HepG2 (cell line): ENCODE results near the gene CRYM. TPM values are rescaled to one million over a fixed set of nuclear protein-coding genes. Genes with fewer than 3 reads are reported as not detected.

Experiments
- ATAC-seq: fragments of 200-7000 bp; cut with Tn5 transposase; 3 replicates; pipeline ENCODE4 v1.9.1; 2020; ENCODE audit warnings: mild to moderate bottlenecking, moderate library complexity
- BruUV-seq: library from RNA; stranded (reverse); fragments of 400-500 nt; replicated peaks from 2 replicates; lab custom pipeline; 2021; lab: Mats Ljungman, UMichigan
- CTCF ChIA-PET: fragments of 300-600 bp; formaldehyde crosslinking; extraction: SDS; loops from one replicate; lab custom pipeline; 2021; ENCODE audit warnings: low total read pairs, inconsistent platforms, low intra/inter-chr PET ratio; lab: Yijun Ruan, JAX
- POLR2A ChIA-PET: fragments of 350-600 bp; sonication (Branson Sonifier 250); formaldehyde crosslinking; loops from one replicate; lab custom pipeline; 2020; ENCODE audit warnings: antibody characterized with exemption, inconsistent platforms; lab: Yijun Ruan, JAX
- DNase-seq: peaks from one replicate; pipeline ENCODE4 v3.0.0-alpha.2; 2015; ENCODE audit warnings: low spot score
- FAIRE-seq: peaks from 3 replicates; lab custom pipeline; 2011; peaks lifted over from hg19 to GRCh38; lab: Jason Lieb, UNC
- H2AFZ ChIP-seq: one replicate; pipeline ENCODE4 v1.6.1; 2011; ENCODE audit warnings: low read length, inconsistent platforms
- H3K27ac ChIP-seq: fragments of 300-600 bp; 3 replicates; pipeline ENCODE4 v1.8.0; 2011; ENCODE audit warnings: mixed run types, mild to moderate bottlenecking, mixed read lengths, low read length, inconsistent platforms; ENCODE audit not compliant: insufficient read depth; ENCODE audit errors: extremely low read length
- H3K27me3 ChIP-seq, 2 experiments: fragments of 200-600 bp in 1 of 2; 2 replicates in 1 of 2; 3 replicates in 1 of 2; pipeline versions ENCODE4 v1.6.0 to v1.8.0; 2011; ENCODE audit warnings: low read length in 2 of 2, mild to moderate bottlenecking in 2 of 2, moderate library complexity in 2 of 2, inconsistent platforms in 1 of 2; ENCODE audit not compliant: insufficient read depth in 2 of 2, control insufficient read depth in 1 of 2
- H3K36me3 ChIP-seq, 2 experiments: fragments of 200-600 bp in 1 of 2; replicated peaks in 1 of 2; 2 replicates in 1 of 2; 3 replicates in 1 of 2; pipeline versions ENCODE4 v1.5.1 to v1.8.0; 2011; ENCODE audit warnings: low read length in 2 of 2, inconsistent platforms in 1 of 2; ENCODE audit not compliant: insufficient read depth in 2 of 2, control insufficient read depth in 1 of 2
- H3K4me1 ChIP-seq: 2 replicates; pipeline ENCODE4 v1.5.1; 2012; ENCODE audit warnings: low read length, inconsistent platforms; ENCODE audit not compliant: insufficient read depth
- H3K4me2 ChIP-seq: 2 replicates; pipeline ENCODE4 v1.6.0; 2011; ENCODE audit warnings: low read depth, low read length, inconsistent platforms
- H3K4me3 ChIP-seq, 3 experiments: fragments of 200-600 bp in 1 of 3; sonication (generic), shearing (Covaris generic) in 1 of 3; replicated peaks in 1 of 3; 2 replicates each; pipeline ENCODE4 v1.5.1; 2011 to 2016; ENCODE audit warnings: low read length in 3 of 3, inconsistent platforms in 2 of 3, low read depth in 2 of 3, mild to moderate bottlenecking in 2 of 3, control low read depth in 1 of 3, mixed read lengths in 1 of 3; ENCODE audit not compliant: insufficient read depth in 1 of 3
- H3K79me2 ChIP-seq: one replicate; pipeline ENCODE4 v1.6.1; 2011; ENCODE audit warnings: low read length, inconsistent platforms; ENCODE audit not compliant: insufficient read depth
- H3K9ac ChIP-seq: 2 replicates; pipeline ENCODE4 v1.6.0; 2011; ENCODE audit warnings: mild to moderate bottlenecking, low read depth, low read length, inconsistent platforms; ENCODE audit not compliant: insufficient read depth
- H3K9me3 ChIP-seq: 2 replicates; pipeline ENCODE4 v1.5.1; 2012; ENCODE audit warnings: mild to moderate bottlenecking, low read length
- H4K20me1 ChIP-seq: 2 replicates; pipeline ENCODE4 v1.6.0; 2011; ENCODE audit warnings: inconsistent platforms, mild to moderate bottlenecking, low read length, moderate library complexity; ENCODE audit not compliant: insufficient read depth
- AGO1 ChIP-seq: fragments of 200-400 bp; formaldehyde crosslinking; IDR thresholded peaks from 2 replicates; pipeline ENCODE4 v1.6.1; 2017; ENCODE audit warnings: mild to moderate bottlenecking, low read depth, low read length, moderate library complexity; ENCODE audit not compliant: poor library complexity, severe bottlenecking
- ATF4 ChIP-seq, 2 experiments: fragments of 450-650 bp in 1 of 2; sonication (generic) in 1 of 2; formaldehyde crosslinking; IDR thresholded peaks; 2 replicates each; pipeline versions ENCODE4 v1.5.0 to v1.8.0; 2020 to 2022; ENCODE audit warnings: mild to moderate bottlenecking in 1 of 2, missing genetic modification reagents in 1 of 2
- BCL3 ChIP-seq: sonication (generic); formaldehyde crosslinking; IDR thresholded peaks from 2 replicates; pipeline ENCODE4 v1.5.1; 2020; ENCODE audit warnings: mild to moderate bottlenecking, missing genetic modification reagents, moderate library complexity
- ETV5 ChIP-seq: IDR thresholded peaks from 2 replicates; pipeline ENCODE4 v1.6.1; 2018; ENCODE audit warnings: missing biosample characterization, missing genetic modification reagents, inconsistent platforms, borderline replicate concordance
- KDM5B ChIP-seq: sonication (generic); formaldehyde crosslinking; IDR thresholded peaks from 2 replicates; pipeline ENCODE4 v1.4.0; 2020; ENCODE audit warnings: missing genetic modification reagents, mild to moderate bottlenecking, borderline replicate concordance
- MED13 ChIP-seq: sonication (generic); formaldehyde crosslinking; IDR thresholded peaks from 2 replicates; pipeline ENCODE4 v1.5.0; 2020; ENCODE audit warnings: missing genetic modification reagents
- ONECUT2 ChIP-seq: sonication (generic); formaldehyde crosslinking; IDR thresholded peaks from 2 replicates; pipeline ENCODE4 v1.4.0; 2020; ENCODE audit warnings: missing genetic modification reagents
- RAD21 ChIP-seq: fragments of 450-650 bp; formaldehyde crosslinking; IDR thresholded peaks from 2 replicates; pipeline ENCODE4 v1.5.0; 2020; ENCODE audit warnings: mild to moderate bottlenecking
- RERE ChIP-seq: IDR thresholded peaks from 2 replicates; pipeline ENCODE4 v1.6.1; 2016; ENCODE audit warnings: low read depth, missing genetic modification reagents, missing compliant biosample characterization
- SALL2 ChIP-seq: sonication (generic); formaldehyde crosslinking; IDR thresholded peaks from 2 replicates; pipeline ENCODE4 v1.8.1; 2023; ENCODE audit warnings: mild to moderate bottlenecking, missing genetic modification reagents, inconsistent platforms
- ZNF383 ChIP-seq: sonication (generic); formaldehyde crosslinking; IDR thresholded peaks from 2 replicates; pipeline ENCODE4 v1.4.0; 2020; ENCODE audit warnings: missing genetic modification reagents, mild to moderate bottlenecking, borderline replicate concordance
- ZNF441 ChIP-seq: sonication (generic); formaldehyde crosslinking; IDR thresholded peaks from 2 replicates; pipeline ENCODE4 v1.7.0; 2021; ENCODE audit warnings: missing genetic modification reagents, borderline replicate concordance
- ZNF543 ChIP-seq: sonication (generic); formaldehyde crosslinking; IDR thresholded peaks from 2 replicates; pipeline ENCODE4 v1.4.0; 2020; ENCODE audit warnings: mild to moderate bottlenecking, missing genetic modification reagents
- ZNF563 ChIP-seq: sonication (generic); formaldehyde crosslinking; IDR thresholded peaks from 2 replicates; pipeline ENCODE4 v1.8.0; 2022; ENCODE audit warnings: mild to moderate bottlenecking, moderate library complexity, missing genetic modification reagents
- ZNF883 ChIP-seq: sonication (generic); formaldehyde crosslinking; IDR thresholded peaks from 2 replicates; pipeline ENCODE4 v1.5.1; 2020; ENCODE audit warnings: mild to moderate bottlenecking, missing genetic modification reagents; ENCODE audit errors: not compliant biosample characterization
- ZSCAN30 ChIP-seq: sonication (generic); formaldehyde crosslinking; IDR thresholded peaks from 2 replicates; pipeline ENCODE4 v1.5.0; 2020; ENCODE audit warnings: mild to moderate bottlenecking, missing genetic modification reagents
- WGBS: methylation state at CpG from one replicate; pipeline ENCODE4 v1.1.6; 2017; ENCODE audit warnings: low lambda C conversion rate; 5-methylcytosine and 5-hydroxymethylcytosine counted together
- in situ Hi-C: cut with HindIII; loops from 2 replicates; pipeline ENCODE4 v1.10.0; 2017; ENCODE audit warnings: low pct_unique_long_range_greater_than_20kb; ENCODE audit not compliant: extremely low pct_ligation_motif_present
- intact Hi-C: fragments of 100-400 bp; cut with micrococcal nuclease; formaldehyde crosslinking; loops from one replicate; pipeline ENCODE4 v1.10.0; 2022; ENCODE audit not compliant: unreplicated experiment
- polyA plus RNA-seq, 8 experiments: library from polyadenylated mRNA; depleted of rRNA in 3 of 8; stranded (reverse) in 7 of 8; unstranded in 1 of 8; fragments of >200 nt; fragmentation: Illumina TruSeq in 4 of 8; extraction: Trizol in 4 of 8; gene quantifications; 2 replicates each; pipeline versions ENCODE4 v1.2.1 to v1.2.3, GENCODE V29; 2011 to 2016; ENCODE audit warnings: low read depth in 4 of 8, missing spikeins in 1 of 8, mixed read lengths in 1 of 8; ENCODE audit not compliant: insufficient read depth in 1 of 8
- total RNA-seq, 5 experiments: library from RNA; depleted of rRNA; stranded (reverse); fragments of >200 nt; fragmentation: Illumina TruSeq; extraction: Trizol; gene quantifications; 2 replicates each; pipeline ENCODE4 v1.2.3, GENCODE V29; 2016; ENCODE audit warnings: low read depth in 1 of 5

Gene CRYM
- total and polyA plus RNA-seq, 2 of the 13 experiments (the other 11 are each of a cell fraction or from before 2014, with no cell fraction given), result 1.9 to 2.2 TPM

- no TSS peak for BruUV-seq
- Histone ChIP-seq H3K27ac (peak overlapping the region; percentile 46), H3K4me3 (peak overlapping the region; percentile 23 to 50 (median 45)), H3K9me3 (no peaks in the 10 kb centered on the region), H3K9ac (peak overlapping the region; percentile 24; the same call in 1 of the 2 replicates), H4K20me1 (no peaks in the 10 kb centered on the region), H2AFZ (no peak overlapping the region), H3K4me2 (peak overlapping the region; percentile 76), H3K79me2 (no peaks in the 10 kb centered on the region), H3K36me3 (no peaks in the 10 kb centered on the region), H3K4me1 (peaks cover 61% of the 10 kb centered on the region), H3K27me3 (no peaks in the 10 kb centered on the region)
- in situ Hi-C loops (no loop called here), intact Hi-C loops (no loop called here)
- no peak for DNase-seq
- no peak for ATAC-seq
- CTCF ChIA-PET, result no interaction called here
- WGBS, result 11% methylated on average over 4 of the region's 4 CpGs
- FAIRE-seq, result no peak
- POLR2A ChIA-PET, result interaction anchor here (1.4 to 2.5 kb wide), 4 partner anchors 9 to 77 kb away, joined by 4 to 17 read pairs (median 11); partner anchors contain the start of gene ANKS4B
- TF ChIP-seq ZNF543, result 0 out of 2 replicates have a peak, but pooled peaks have one; percentile 43
- no peak for TF ChIP-seq ONECUT2 (CRISPR knock-in tag)
- peak; percentile 97 for TF ChIP-seq ZNF441 (CRISPR knock-in tag)
- TF ChIP-seq RAD21 (CRISPR knock-in tag), result no peak
- TF ChIP-seq ETV5 (CRISPR knock-in tag), result peak; percentile 61; the same call in 1 of the 2 replicates
- peak; percentile 15 for TF ChIP-seq ZNF883 (CRISPR knock-in tag)
- TF ChIP-seq ZSCAN30 (CRISPR knock-in tag), result no peak
- TF ChIP-seq ATF4 (CRISPR knock-in tag; IDR thresholded peaks at IDR 0.05), result no peak
- no peak for TF ChIP-seq MED13
- TF ChIP-seq SALL2 (CRISPR knock-in tag), result no peak
- TF ChIP-seq AGO1, result no peak
- TF ChIP-seq BCL3 (CRISPR knock-in tag), result 0 out of 2 replicates have a peak, but pooled peaks have one; percentile 9
- TF ChIP-seq ZNF383 (CRISPR knock-in tag), result 0 out of 2 replicates have a peak, but pooled peaks have one; percentile 60
- peak; percentile 64; the same call in 1 of the 2 replicates for TF ChIP-seq KDM5B (CRISPR knock-in tag)
- TF ChIP-seq RERE, result no peak
- no peak for TF ChIP-seq ZNF563
These were observed 13.5 kb downstream of the CRYM start for GRCh38 chr16:21264571-21265036.
